HG02588 (cell line): ENCODE data around the gene MDP1.

Experiments
- ATAC-seq: cut with Tn5 transposase; IDR thresholded peaks from one replicate; pipeline ENCODE4 v1.9.1; 2021; ENCODE audit warnings: mild to moderate bottlenecking, moderate library complexity; ENCODE audit not compliant: unreplicated experiment

The MDP1 gene

DNA sequence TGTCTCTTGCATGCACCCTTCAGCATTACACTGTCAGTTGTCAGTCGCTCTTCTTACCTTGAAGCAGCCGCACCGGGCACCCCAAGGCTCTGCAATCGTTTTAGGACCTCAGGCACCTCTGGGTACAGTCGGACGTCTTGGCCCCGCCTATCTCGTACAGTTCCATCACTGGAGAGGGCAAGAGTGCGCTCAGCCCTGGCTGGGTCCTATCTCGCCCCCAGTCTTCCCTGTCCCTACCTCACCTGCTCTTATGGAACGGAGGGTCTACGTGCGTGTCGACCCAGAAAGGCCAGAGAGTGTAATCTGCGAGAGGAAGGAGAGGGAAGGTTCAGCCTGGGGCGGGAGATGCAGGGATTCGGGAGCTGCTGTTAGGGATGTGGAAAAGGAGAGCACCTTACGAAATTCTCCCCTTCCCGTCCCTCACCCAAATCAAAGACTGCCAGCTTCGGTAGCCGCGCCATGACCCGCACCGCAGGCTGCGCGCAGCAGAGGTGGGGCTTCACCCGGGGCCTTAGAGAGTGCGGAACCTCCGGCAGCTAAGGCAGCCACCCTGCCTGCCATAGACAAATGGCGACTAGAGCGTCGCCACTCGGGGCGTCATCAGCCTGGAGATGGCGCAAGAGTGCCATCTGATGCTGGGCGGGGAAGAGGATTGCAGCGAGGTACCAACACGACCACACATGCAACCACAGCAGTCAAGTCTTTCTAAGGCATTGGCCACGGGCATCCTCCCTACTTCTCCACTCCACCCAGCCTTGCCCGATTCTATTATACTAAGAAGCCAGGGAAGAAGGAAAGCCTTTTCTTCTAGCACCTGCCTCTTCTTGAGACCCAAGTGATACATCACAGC, at the start of gene MDP1:
Gene MDP1 (minus strand): TSS at position 572 of the 850 bp plus-strand sequence. CDS start 111 bp downstream, at position 461.
- ATAC-seq, result peak; percentile 66

GRCh38 chr14:24264298-24264697, 48.4 kb upstream of the MDP1 start:
- no peak for ATAC-seq

DNA sequence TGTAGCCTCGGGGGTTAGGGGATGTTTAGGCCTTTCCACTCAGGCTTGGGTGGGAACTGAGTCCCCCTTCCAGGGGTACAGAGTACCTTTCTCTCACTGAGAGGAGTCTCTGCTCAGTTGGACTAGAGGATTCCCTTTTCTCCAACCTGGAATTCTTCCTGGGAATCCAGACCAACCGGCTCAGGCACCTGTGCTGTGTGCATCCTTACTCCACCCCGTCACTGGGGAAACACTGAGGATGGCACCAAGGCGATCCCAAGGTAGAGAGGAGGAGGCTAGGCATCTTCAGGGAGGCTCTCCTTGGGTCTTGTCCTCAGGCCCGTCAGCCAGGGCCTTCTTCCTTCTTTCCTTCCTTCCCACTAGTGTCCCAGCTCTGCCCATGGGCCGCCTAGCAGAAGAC, 48.0 kb upstream of the MDP1 start:
- ATAC-seq, result no peak

DNA sequence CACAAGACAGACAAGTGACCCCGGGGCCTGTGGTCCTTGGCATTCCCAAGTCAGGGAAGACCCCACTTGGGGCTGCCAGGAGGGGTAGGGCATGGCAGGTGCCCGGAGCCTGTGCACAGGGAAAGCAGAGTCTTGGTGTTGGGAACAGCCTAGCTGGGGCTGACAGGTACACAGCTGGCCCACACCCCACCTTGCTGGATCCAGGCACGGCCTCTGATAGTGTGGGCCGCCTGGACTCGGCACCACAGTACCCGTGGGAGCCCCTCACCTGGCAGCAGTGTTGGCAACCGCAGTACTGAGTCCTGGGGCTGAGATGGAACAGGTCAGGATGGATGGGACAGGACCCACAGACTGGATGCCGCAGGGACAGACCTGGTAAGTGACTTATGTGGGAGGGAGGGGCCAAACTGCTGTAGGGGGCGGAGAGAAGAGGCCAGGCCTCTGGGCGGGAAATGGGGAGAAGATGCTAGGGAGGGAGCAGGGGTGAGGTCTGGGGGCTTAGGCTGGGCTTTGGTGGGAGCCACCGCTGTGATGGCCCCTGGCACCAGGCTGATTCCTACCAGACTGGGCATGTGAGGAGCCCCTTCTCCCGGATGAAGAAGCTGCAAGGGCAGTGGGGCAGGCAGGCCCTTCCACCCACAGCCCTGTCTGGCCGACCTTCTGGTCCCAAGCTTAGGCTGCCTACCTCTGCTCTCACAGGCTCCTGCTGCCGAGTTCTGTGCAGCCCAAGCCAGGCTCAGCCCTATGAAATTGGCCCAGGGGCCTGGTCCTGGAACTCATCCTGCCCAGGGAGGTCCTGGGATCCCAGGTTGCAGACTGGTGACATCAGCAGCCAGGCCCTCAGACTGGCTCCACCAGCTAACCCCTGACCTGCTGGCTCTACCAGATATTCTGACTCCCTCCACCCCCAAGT, 47.2 kb upstream of the MDP1 start, which contains the start of gene TGM1:
Gene TGM1 (minus strand): TSS at position 357 of the 913 bp plus-strand sequence. CDS start 825 bp downstream, outside the sequence.
- no peak for ATAC-seq

DNA sequence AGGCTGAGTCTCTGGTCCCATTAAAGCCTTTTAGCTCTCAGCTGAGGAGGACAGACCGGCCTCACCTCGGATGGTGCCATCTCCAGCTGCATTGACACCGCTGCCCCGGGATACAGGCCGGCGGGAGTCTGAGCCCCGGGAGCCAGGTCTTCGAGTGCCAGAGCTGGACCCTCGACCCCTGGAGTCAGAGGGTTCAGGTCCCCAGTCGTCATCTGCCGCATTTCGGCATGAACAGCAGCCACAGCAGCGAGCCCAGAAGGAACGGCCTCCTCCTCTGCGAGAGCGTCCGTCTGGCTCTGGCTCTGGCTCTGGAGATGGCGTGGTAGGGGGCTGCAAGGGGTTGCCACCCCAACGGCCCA, 46.1 kb upstream of the MDP1 start:
- ATAC-seq, result no peak

GRCh38 chr14:24261256-24261968, 45.5 kb upstream of the MDP1 start:
- ATAC-seq, result no peak

DNA sequence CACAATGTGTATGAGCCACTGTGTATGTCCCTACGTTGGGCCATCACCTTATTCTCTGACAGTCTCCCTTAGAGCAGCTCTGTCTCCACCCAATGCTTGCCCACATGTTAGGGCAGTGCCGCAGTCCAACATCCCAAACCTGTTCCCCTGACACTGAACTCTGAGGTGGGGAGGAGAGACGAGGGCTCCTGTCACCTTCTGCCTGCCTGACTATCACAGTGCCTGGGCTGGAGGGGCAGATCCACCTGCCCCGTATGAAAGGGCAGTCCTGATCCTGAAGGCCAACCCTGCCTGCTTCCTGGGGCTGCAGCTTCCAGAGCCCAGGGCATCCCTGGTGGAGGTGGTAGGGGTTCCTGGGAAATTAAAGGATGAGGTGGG, 44.9 kb upstream of the MDP1 start:
- ATAC-seq, result no peak

DNA sequence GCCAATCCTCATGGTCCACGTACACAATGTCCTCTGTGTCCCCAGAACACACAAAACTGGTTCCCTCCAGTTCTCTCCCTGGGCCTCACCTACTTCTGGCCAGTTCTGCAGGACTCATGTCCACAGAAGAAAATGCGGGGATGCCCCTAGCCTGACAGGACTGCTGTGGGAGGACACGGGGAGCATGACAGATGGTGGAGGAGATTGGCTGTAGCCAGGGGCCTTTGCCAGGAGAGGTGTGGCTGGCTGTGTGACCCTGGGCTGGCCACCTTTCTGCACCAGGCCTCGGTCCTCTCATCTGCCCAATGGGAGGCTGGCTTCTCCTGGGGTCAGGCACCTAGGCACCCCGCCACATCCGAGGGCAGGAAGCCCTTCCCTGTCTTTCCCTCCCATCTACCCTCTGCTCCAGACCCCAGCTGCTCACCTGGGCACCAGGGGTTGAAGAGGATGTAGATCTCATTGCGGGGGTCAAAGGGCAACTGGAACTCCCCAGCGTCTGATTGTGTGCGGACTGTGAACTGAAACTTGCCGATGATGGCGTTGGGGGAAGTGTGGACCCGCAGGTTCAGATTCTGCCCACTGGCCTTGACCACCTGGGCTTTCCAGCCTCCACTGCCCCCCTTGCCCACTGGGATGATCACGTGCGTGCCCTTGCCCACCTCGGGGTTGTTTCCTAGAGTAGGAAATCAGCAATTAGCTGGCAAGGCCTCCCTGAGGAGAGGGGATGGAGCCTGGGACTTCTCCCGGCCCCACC, 44.3 kb upstream of the MDP1 start:
- no peak for ATAC-seq

DNA sequence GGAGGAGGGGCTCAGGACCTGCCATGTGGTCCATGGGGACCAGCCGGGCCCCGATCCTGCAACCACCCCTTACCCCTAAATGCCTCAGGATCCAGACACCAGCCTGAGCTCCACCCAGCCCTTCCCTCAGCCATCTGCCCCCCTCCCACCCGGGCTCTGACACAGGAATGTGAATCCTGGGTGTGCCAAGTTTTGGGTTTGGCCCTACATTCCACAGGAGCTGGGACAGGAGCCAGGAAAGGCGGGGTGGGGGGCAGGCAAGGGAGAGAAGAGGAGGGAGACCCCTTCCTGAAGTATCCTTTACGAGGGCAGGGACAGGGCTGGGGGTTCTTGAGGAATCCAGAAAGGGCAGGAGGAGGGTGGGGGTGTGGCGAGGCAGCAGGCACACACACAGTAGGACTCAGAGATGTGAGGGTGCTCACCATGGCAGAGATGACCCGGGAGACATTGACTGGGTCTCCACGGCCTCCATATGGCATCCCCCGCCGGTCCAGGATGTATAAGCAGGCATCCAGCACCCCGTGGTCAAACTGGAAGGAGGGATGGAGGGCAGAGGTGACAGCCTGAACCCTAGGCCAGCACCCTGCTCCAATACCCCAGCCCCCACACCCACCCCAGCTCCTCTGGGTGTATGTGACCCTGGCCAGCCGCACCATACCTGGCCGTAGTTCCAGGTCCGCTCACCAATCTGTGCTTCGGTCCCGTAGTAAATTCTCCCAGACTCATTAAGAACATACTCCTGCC, 43.6 kb upstream of the MDP1 start:
- ATAC-seq, result no peak

- no peak for ATAC-seq
Observed at GRCh38 chr14:24258548-24259265, 42.8 kb upstream of the MDP1 start.

- no peak for ATAC-seq
Observed at GRCh38 chr14:24258119-24258518, 42.3 kb upstream of the MDP1 start.

GRCh38 chr14:24256960-24257359, 41.1 kb upstream of the MDP1 start:
- no peak for ATAC-seq

GRCh38 chr14:24255931-24256711, 40.3 kb upstream of the MDP1 start:
- ATAC-seq, result no peak

GRCh38 chr14:24255438-24255837, 39.6 kb upstream of the MDP1 start:
- no peak for ATAC-seq

- ATAC-seq, result no peak
Observed at GRCh38 chr14:24254630-24255392, 38.9 kb upstream of the MDP1 start.

DNA sequence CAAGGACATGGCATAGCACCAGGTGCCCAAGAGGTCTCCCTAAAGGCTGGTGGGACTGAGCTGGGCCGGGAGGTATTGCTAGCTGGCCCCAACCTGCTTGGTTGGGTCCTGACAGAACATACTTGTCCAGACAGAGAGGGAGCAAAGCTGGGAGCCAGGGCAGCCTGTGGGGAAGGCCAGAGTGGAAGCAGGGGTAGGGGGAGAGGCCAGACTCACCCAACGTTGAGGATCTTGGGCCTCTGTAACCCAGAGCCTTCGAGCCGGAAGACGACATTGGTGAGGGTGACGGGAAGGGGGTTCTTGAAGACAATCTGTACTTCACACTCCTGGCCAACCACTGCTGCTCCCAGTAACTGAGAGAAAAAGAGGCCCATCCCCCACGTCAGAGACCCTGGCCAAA, 38.1 kb upstream of the MDP1 start:
- ATAC-seq, result no peak

GRCh38 chr14:24252289-24253124, 36.6 kb upstream of the MDP1 start:
- no peak for ATAC-seq
